Body of pancreas (tissue), 4 donors: Measurements from ENCODE around the gene DNAH12.

ENCODE experiments used
- POLR2A ChIP-seq, 3 donors: fragments of 450-650 bp; IDR thresholded peaks; one replicate each; pipeline ENCODE4 v1.6.1; 2016; ENCODE audit warnings: antibody characterized with exemption in 3 of 3, mild to moderate bottlenecking in 2 of 3
- TF ChIP-seq, protein P1 (sequence below), 7 experiments: fragments of 450-650 bp in 4 of 7; fragments of 200-600 bp in 3 of 7; sonication (generic) in 3 of 7; IDR thresholded peaks; one replicate each; pipeline ENCODE4 v1.5.1; 2016 to 2019; ENCODE audit warnings: antibody characterized with exemption in 7 of 7

DNA sequence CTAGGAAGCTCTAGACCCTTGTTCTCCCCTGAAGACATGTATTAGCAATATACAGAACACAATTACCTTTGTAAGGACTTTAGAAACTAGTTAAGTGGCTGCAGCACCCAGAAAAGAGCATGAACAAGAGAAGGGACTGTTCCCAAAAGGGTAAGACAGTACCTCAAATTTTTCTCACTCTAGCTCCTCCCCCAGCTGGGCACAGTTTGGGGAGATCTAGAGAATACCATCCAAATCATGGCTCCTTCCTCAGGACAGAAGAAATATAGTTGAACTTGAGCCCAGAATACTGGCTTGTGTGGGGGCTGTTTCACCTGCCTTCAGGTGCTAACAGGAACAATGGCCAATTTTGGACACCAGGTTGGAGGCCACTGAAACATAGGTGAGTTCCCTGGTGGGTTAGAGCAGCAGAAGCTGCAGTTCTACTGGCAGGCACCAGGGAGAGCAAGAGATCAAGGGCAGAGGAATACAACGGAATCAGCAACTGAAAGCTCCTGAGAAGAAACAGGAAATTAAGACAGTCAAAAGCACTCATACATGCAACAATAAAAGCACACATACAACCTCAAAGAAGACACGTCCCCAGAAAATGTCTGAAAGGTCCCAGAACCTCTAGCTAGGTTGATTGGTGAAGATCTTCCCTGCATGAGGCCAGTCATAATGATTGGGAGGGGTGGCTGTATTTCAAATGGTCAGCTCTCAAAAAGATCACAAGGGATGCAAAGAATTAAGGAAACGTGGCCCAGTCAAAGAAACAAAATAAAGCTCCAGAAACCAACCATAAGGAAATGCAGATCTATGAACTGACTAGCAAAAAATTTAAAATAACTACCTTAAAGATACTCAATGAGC, 146.7 kb downstream of the DNAH12 start:
- TF ChIP-seq, protein P1, sequence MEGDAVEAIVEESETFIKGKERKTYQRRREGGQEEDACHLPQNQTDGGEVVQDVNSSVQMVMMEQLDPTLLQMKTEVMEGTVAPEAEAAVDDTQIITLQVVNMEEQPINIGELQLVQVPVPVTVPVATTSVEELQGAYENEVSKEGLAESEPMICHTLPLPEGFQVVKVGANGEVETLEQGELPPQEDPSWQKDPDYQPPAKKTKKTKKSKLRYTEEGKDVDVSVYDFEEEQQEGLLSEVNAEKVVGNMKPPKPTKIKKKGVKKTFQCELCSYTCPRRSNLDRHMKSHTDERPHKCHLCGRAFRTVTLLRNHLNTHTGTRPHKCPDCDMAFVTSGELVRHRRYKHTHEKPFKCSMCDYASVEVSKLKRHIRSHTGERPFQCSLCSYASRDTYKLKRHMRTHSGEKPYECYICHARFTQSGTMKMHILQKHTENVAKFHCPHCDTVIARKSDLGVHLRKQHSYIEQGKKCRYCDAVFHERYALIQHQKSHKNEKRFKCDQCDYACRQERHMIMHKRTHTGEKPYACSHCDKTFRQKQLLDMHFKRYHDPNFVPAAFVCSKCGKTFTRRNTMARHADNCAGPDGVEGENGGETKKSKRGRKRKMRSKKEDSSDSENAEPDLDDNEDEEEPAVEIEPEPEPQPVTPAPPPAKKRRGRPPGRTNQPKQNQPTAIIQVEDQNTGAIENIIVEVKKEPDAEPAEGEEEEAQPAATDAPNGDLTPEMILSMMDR (IDR thresholded peaks at IDR 0.05): peak; percentile 57 to 92 (median 81)
- TF ChIP-seq POLR2A (IDR thresholded peaks at IDR 0.05): no peak
